SK-N-SH treated with all-trans-retinoic acid at 6 μM for 48 hours (cell line): ENCODE measurements around the gene SOX3.

Source experiments
- CSDC2 ChIP-seq: fragments of 250-450 bp; sonication (Bioruptor Pico); IDR thresholded peaks from 2 replicates; pipeline ENCODE4 v1.5.0; 2020; ENCODE audit warnings: mild to moderate bottlenecking, moderate library complexity
- RARB ChIP-seq: fragments of 250-450 bp; sonication (Bioruptor Pico); IDR thresholded peaks from 2 replicates; pipeline ENCODE4 v1.8.0; 2021; ENCODE audit warnings: mild to moderate bottlenecking, moderate library complexity
- ZC3H10 ChIP-seq: fragments of 250-450 bp; sonication (Bioruptor Pico); IDR thresholded peaks from 2 replicates; pipeline ENCODE4 v1.5.1; 2021; ENCODE audit warnings: mild to moderate bottlenecking, moderate library complexity
- TF ChIP-seq, protein P1 (sequence below): fragments of 250-450 bp; sonication (Bioruptor Pico); IDR thresholded peaks from 2 replicates; pipeline ENCODE4 v1.5.1; 2020; ENCODE audit warnings: low read depth, mild to moderate bottlenecking, moderate library complexity
- TF ChIP-seq, protein P2 (sequence below): fragments of 250-450 bp; sonication (Bioruptor Pico); IDR thresholded peaks from 2 replicates; pipeline ENCODE4 v1.5.1; 2021; ENCODE audit warnings: mild to moderate bottlenecking, moderate library complexity

GRCh38 chrX:140503238-140503601, 1.6 kb downstream of the SOX3 start:
- no peak for TF ChIP-seq RARB (CRISPR knock-in tag)
- TF ChIP-seq, protein P1, sequence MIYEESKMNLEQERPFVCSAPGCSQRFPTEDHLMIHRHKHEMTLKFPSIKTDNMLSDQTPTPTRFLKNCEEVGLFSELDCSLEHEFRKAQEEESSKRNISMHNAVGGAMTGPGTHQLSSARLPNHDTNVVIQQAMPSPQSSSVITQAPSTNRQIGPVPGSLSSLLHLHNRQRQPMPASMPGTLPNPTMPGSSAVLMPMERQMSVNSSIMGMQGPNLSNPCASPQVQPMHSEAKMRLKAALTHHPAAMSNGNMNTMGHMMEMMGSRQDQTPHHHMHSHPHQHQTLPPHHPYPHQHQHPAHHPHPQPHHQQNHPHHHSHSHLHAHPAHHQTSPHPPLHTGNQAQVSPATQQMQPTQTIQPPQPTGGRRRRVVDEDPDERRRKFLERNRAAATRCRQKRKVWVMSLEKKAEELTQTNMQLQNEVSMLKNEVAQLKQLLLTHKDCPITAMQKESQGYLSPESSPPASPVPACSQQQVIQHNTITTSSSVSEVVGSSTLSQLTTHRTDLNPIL = no peak
- TF ChIP-seq, protein P2, sequence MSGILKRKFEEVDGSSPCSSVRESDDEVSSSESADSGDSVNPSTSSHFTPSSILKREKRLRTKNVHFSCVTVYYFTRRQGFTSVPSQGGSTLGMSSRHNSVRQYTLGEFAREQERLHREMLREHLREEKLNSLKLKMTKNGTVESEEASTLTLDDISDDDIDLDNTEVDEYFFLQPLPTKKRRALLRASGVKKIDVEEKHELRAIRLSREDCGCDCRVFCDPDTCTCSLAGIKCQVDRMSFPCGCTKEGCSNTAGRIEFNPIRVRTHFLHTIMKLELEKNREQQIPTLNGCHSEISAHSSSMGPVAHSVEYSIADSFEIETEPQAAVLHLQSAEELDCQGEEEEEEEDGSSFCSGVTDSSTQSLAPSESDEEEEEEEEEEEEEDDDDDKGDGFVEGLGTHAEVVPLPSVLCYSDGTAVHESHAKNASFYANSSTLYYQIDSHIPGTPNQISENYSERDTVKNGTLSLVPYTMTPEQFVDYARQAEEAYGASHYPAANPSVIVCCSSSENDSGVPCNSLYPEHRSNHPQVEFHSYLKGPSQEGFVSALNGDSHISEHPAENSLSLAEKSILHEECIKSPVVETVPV (CRISPR knock-in tag) = no peak
- TF ChIP-seq CSDC2 (CRISPR knock-in tag) = no peak
- TF ChIP-seq ZC3H10 (CRISPR knock-in tag) = no peak
